Esophagus squamous epithelium (tissue), 4 donors: Measurements from ENCODE around the gene DNASE2.

Experiments
- POLR2A ChIP-seq, 4 donors: fragments of 450-650 bp; IDR thresholded peaks; one replicate each; pipeline ENCODE4 v1.6.1; 2017; ENCODE audit warnings: antibody characterized with exemption in 4 of 4, mild to moderate bottlenecking in 4 of 4, moderate library complexity in 3 of 4
- TF ChIP-seq, protein P1 (sequence below), 6 experiments: fragments of 450-650 bp in 4 of 6; fragments of 200-600 bp in 2 of 6; sonication (generic) in 2 of 6; IDR thresholded peaks; one replicate each; pipeline ENCODE4 v1.5.1; 2016 to 2019; ENCODE audit warnings: antibody characterized with exemption in 6 of 6, mild to moderate bottlenecking in 4 of 6, moderate library complexity in 4 of 6

DNA sequence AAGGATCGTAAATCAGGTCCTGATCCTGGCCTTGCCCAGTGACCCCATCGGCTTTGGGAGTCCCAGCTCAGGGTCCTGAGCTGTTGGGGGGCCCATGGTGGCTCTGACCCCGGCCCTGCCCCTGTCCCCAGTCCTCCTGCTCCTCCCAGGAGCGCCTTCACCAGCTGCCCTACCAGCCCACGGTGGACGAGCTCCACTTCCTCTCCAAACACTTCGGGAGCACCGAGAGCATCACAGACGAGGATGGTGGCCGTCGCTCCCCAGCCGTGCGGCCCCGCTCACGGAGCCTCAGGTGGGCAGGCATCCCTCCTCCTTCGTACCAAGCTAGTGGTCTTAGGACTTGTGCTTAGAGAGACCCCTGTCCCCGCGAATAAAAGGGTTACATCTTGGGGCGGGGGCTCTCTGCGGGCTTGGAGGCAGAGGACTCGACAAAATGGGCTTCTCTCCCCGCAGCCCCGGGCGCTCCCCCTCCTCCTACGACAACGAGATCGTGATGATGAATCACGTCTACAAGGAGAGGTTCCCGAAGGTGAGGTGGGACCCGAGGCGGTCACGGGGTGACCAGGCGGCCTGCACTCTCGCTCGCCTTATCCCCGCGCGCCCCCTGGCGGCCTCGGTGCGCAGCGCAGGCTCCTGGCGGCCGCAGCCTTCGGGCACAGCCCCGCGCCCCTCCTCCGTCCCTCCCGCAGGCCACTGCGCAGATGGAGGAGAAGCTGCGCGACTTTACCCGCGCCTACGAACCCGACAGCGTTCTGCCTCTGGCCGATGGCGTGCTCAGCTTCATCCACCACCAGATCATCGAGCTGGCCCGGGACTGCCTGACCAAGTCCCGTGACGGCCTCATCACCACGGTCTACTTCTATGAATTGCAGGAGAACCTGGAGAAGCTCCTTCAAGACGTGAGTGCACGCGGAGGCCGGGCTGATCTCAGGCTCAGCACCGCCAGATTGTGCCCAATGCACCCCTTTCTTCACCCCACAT lies 33.8 kb downstream of the DNASE2 start:
- TF ChIP-seq, protein P1, sequence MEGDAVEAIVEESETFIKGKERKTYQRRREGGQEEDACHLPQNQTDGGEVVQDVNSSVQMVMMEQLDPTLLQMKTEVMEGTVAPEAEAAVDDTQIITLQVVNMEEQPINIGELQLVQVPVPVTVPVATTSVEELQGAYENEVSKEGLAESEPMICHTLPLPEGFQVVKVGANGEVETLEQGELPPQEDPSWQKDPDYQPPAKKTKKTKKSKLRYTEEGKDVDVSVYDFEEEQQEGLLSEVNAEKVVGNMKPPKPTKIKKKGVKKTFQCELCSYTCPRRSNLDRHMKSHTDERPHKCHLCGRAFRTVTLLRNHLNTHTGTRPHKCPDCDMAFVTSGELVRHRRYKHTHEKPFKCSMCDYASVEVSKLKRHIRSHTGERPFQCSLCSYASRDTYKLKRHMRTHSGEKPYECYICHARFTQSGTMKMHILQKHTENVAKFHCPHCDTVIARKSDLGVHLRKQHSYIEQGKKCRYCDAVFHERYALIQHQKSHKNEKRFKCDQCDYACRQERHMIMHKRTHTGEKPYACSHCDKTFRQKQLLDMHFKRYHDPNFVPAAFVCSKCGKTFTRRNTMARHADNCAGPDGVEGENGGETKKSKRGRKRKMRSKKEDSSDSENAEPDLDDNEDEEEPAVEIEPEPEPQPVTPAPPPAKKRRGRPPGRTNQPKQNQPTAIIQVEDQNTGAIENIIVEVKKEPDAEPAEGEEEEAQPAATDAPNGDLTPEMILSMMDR (IDR thresholded peaks at IDR 0.05) = peak; percentile 97 to 99 (median 99)
- no peak for TF ChIP-seq POLR2A (IDR thresholded peaks at IDR 0.05)
